ENCODE results near the gene MAP3K12. TPM values are rescaled to one million over a fixed set of nuclear protein-coding genes. Genes with fewer than 3 reads are reported as not detected.

MAP3K12 gene
- total and polyA plus RNA-seq, 11 donors, result 3.3 to 12.6 (median 4.4) TPM

- H3K36me3 ChIP-seq, result peaks cover 0 to 22% (median 17%) of the 10 kb centered on the region in 9 donors
- no peaks in the 10 kb centered on the region for H3K27me3 ChIP-seq
- WGBS, 4 donors, result 0 to 2% (median 0%) methylated on average over 33 to 74 of the region's 74 CpGs
- peak within 1 kb of the TSS; percentile 37 to 98 (median 77) for H3K4me3 ChIP-seq
- no peaks in the 10 kb centered on the region for H3K9me3 ChIP-seq
- peak; percentile 86 to 92 (median 88) for ATAC-seq
- TF ChIP-seq POLR2A (IDR thresholded peaks at IDR 0.05), result peak in 1 of 2 donors; percentile 46
- TF ChIP-seq CTCF (IDR thresholded peaks at IDR 0.05), result peak in 4 of 12 donors; percentile 13 to 34 (median 24)
- intact Hi-C loops (cut with DNase I), result loop anchor here in 9 of 10 donors (2.0 to 10.0 kb wide), 9 partner anchors 48 to 289 kb away; partner anchors contain the start of genes AAAS (in 6 of the 9), PCBP2 (in 4 of the 9) and PRR13 (in 1 of the 9)
- DNase-seq, result peak; percentile 97 to 98 (median 98)
- peaks cover 5 to 61% (median 35%) of the 10 kb centered on the region in 12 donors for H3K4me1 ChIP-seq
- H3K27ac ChIP-seq, result peak within 1 kb of the TSS; percentile 90 to 100 (median 97)
Measured at GRCh38 chr12:53500776-53501614, 1.7 kb upstream of the MAP3K12 start, which contains the start of gene TARBP2. TARBP2 (plus strand) TSS chr12:53501283; CDS start chr12:53501409, 126 bp downstream.

GRCh38 chr12:53500142-53500775, 1.0 kb upstream of the MAP3K12 start:
- Histone ChIP-seq H3K27me3 (no peaks in the 10 kb centered on the region), H3K4me3 (peak overlapping the region; percentile 36 to 98 (median 76)), H3K36me3 (peaks cover 0 to 15% (median 10%) of the 10 kb centered on the region in 9 donors), H3K27ac (peak overlapping the region; percentile 90 to 100 (median 97)), H3K4me1 (peaks cover 5 to 67% (median 37%) of the 10 kb centered on the region in 12 donors), H3K9me3 (no peaks in the 10 kb centered on the region)
- ATAC-seq (no peak), DNase-seq (peak in 2 of 5 donors; percentile 69 to 73)
- intact Hi-C loops (cut with DNase I), result loop anchor here in 9 of 10 donors (2.0 to 10.0 kb wide), 9 partner anchors 47 to 288 kb away; partner anchors contain the start of genes AAAS (in 6 of the 9), PCBP2 (in 4 of the 9) and PRR13 (in 1 of the 9)
- WGBS, 4 donors, result 2 to 3% (median 3%) methylated on average over 9 to 17 of the region's 17 CpGs
- TF ChIP-seq CTCF (IDR thresholded peaks at IDR 0.05) (no peak), POLR2A (IDR thresholded peaks at IDR 0.05) (peak; percentile 92 to 94)

GRCh38 chr12:53498235-53498630, 1.0 kb downstream of the MAP3K12 start:
- H3K4me3 ChIP-seq, result no peak overlapping the region
- peaks cover 5 to 65% (median 42%) of the 10 kb centered on the region in 12 donors for H3K4me1 ChIP-seq
- peak overlapping the region in 2 of 12 donors; percentile 12 to 97 for H3K27ac ChIP-seq
- no peak for TF ChIP-seq CTCF (IDR thresholded peaks at IDR 0.05)
- TF ChIP-seq POLR2A (IDR thresholded peaks at IDR 0.05), result no peak
- ATAC-seq (no peak), DNase-seq (no peak)
- 78 to 92% (median 87%) methylated on average over 2 of the region's 2 CpGs for WGBS, 4 donors
- intact Hi-C loops (cut with DNase I), result loop anchor here in 2 of 10 donors (5.0 kb wide), 2 partner anchors 36 to 41 kb away; no protein-coding TSS in a partner anchor
- no peaks in the 10 kb centered on the region for H3K9me3 ChIP-seq
- no peaks in the 10 kb centered on the region for H3K27me3 ChIP-seq
- no peaks in the 10 kb centered on the region for H3K36me3 ChIP-seq

Measured in heart left ventricle (tissue), 16 donors.